Measurements from ENCODE around the gene CORO2B. TPM values are rescaled to one million over a fixed set of nuclear protein-coding genes. Genes with fewer than 3 reads are reported as not detected.

Gene CORO2B
- polyA plus RNA-seq, 3 donors, result 1.8 to 19.7 (median 7.8) TPM

DNA sequence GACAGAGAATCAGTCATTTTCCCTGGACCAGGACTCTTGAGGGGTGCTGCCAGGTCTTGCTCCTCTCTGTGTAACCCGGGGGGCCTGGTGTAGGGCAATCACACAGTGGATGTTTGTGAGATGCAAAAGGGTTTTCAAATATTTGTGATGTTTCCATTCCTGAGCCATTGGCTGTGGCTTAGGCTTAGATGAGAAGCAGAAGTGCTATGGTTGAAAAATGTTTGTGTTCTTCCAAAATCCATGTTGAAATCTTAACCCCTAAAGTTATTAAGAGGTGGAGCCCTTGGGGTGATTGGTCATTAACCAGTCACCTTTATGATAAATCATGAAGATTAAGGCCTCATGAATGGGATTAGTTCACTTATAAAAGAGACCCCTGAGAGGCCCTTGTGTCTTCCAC, 36.5 kb downstream of the CORO2B start:
- H3K27ac ChIP-seq (ENCODE audit: low read depth, low read length), result no peak overlapping the region

DNA sequence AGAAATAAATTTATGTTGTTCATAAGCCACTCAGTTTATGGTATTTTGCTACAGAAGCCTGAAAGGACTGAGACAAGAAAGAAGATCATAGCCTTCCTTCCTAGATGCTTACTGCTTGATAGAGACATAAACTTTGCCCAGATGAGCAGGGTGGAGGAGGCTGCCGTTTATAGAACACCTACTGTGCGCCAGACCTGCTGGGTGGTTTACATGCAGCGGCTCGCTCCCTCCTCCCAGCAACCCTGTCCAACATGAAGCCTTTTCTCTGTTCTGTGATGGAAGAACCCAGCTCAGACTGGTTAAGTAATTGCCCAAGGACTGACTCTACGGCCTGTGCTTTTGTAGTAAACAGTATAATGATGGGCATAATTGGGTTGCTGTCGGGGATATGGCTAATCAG, 37.0 kb downstream of the CORO2B start:
- 77 to 89% (median 80%) methylated on average over 6 of the region's 6 CpGs for WGBS, 3 donors

More for the DNA sequence above, 36.5 kb downstream of the CORO2B start:
- WGBS, 3 donors, result 68 to 88% (median 69%) methylated on average over 1 of the region's 1 CpG

DNA sequence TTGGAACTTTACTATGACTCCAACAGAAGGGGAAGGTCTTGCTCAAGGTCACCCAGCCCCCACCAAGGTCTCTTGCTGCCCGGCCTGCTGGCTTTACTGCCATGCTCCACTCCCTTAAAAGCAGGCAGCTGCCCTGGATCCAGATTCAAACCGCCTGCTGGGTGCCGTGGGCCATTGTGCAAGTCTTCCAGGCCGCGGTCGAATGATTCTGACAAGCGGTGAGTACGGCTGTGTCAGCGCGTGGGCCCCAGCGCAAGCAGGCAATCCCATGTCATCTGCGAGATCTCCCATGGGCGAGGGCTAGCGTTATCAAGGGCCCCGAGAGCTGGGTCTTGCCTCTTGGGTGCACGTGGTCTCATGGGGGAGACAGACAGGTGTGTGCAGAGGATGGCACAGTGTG, 37.6 kb downstream of the CORO2B start:
- H3K27ac ChIP-seq (ENCODE audit: low read depth, low read length), result no peak overlapping the region
- WGBS, 3 donors, result 87 to 89% (median 88%) methylated on average over 16 of the region's 16 CpGs

More for the DNA sequence above, 37.0 kb downstream of the CORO2B start:
- no peak overlapping the region for H3K27ac ChIP-seq (ENCODE audit: low read depth, low read length)

DNA sequence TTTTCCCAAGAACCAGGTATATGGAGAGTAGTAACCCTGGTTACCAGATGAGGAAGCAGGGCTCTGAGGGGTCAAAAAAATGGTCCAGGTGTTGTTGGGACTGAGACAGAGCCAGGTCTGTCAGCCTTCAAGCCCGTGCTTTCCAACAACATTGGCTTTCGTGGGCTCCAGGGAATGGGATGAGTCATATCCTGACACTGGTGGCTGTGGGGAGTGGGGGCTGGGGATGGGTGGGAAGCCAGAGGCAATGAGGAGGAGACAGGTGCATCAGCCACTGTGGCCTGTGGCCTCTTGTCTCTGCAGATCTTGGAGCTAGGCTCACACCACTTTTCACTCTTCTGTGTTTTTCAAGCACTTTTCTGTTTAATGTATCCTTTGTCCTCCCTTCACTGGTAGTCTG, 38.2 kb downstream of the CORO2B start:
- no peak overlapping the region for H3K27ac ChIP-seq (ENCODE audit: low read depth, low read length)
- WGBS, 3 donors, result 25 to 62% (median 31%) methylated on average over 2 of the region's 2 CpGs

DNA sequence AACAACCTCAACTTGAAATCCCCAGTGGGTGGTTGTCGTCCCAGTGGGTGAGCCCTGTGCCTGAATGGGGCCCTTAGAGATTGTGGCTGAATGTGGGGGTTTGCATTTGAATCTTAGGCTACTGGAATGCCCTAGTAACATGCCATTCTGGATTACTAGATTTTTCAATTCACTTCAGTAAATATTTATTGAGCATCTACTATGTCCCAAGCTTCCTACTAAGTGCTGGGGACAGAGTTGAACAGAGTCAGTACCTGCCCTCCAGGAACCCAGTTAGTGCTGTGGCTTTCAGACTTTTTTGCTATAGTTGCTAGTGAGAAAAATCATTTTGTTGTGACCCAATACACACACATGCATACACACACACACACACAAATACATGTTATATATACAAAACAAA, 39.0 kb downstream of the CORO2B start:
- no peak overlapping the region for H3K27ac ChIP-seq (ENCODE audit: low read depth, low read length)
- 92 to 100% (median 94%) methylated on average over 1 of the region's 1 CpG for WGBS, 3 donors

DNA sequence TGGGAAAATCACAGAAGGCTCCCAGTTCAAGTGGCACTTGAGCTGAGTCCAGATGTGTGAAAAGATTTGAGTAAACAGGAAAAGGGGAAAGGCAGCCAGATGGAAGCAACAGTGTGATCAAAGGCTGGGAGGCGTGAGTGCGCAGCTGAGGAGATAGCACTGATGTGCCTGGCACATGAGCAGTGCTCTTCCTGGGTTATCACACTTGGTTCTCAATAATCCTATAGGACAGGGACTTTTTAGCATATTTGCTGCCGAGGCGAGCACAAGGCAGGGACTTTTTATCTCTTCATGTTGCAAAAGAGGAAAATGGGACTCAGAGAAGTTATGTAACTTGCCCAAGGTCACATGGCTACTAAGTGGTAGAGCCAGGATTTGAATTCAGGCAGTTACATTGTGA, 39.6 kb downstream of the CORO2B start:
- H3K27ac ChIP-seq (ENCODE audit: low read depth, low read length), result no peak overlapping the region
- WGBS, 3 donors, result 22 to 27% (median 24%) methylated on average over 4 of the region's 4 CpGs

DNA sequence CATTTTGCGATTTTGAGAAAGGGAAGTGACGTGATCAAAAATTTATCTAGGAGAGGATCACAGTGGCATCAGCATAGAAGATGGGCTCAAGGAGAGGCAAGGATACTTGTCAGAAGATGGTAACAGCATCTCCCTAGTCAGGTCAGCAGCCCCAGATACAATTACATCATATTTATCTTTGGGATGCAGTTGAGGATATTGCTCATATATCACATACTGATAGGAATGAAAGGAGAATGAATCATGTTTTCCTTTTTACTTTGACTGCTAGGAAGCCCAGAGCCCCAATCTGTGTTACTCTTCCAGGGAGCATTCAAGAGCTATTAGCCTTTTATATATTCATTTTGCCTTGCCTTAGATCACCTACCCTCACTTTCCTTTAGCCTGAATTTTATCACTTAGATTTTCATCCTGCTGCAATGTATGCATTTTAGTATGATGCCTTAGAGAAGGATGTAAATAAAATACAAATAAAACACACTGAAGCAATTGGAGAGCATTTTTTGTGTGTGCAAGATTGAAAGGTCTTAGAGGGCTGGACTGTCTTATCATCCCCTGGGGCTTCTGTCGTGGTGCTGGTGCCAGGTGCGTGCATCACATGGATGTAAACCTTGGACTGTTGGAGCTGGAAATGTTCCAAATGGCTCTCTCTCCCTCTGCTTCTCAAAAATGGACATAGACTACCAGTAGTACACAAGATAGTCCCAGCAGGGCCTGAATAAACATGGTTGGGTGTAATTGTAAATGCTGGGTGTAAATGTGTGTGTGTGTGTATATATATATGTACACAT, 40.3 kb downstream of the CORO2B start:
- H3K27ac ChIP-seq (ENCODE audit: low read depth, low read length), result no peak overlapping the region
- WGBS, 3 donors, result 68 to 82% (median 77%) methylated on average over 4 of the region's 4 CpGs

DNA sequence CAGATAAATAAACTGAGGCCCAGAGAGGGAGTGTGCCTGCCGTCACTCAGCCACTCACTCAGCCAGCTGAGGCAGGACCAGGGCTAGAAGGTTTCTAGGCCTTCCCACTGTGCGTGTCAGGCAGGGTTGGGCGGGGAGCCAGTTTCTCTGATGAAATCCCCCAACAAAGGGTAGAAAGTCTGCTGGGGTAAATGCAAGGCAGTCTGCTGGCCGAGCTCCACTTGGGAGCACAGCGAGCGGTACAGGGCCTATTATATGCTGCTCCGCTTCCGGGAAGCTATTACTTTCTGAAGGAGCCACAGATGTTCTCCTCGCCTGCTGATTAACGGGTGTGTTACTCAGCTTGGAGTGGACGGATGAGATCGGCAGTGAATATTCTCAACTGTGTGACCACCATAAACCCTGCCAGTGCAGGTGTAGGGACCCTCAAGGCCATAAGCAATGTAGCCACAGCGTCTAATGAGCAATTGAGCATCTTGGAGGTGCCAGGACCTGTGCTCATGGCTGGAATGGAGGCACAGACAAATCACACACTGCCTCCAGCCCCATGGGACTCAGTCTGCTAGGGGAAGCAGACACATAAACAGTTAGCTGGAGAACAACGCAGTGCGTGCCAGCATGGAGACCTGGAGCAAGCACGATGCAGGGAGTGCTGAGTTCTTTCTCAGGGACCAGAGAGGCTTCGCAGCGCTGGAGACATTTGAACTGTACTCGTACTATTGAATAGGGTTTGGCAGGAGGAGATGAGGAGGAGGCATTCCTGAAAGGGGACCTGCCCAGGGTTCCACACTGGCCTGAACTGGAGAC, 42.1 kb downstream of the CORO2B start:
- peak overlapping the region; percentile 17 for H3K27ac ChIP-seq (ENCODE audit: low read depth, low read length)
- WGBS, 3 donors, result 45 to 77% (median 56%) methylated on average over 19 of the region's 19 CpGs

DNA sequence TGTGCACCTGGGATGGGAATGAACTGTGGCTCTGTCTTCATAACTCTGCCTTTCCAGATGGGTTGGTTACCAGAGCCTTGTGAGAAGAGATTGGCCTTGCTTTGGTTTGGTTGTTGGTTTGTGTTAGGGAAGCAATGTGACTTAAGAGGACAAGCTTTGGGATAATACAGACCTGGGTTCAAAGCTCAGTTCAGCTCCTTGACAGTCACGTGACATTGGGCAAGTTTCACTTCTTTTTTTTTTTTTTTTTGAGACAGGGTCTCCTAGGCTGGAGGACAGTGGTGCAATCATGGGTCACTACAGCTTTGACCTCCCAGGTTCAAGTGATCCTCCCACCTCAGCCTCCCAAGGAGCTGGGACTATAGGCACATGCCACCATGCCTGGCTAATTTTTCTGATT, 42.7 kb downstream of the CORO2B start:
- WGBS, 3 donors, result 45 to 85% (median 76%) methylated on average over 1 of the region's 1 CpG
- peak overlapping the region; percentile 17 for H3K27ac ChIP-seq (ENCODE audit: low read depth, low read length)

DNA sequence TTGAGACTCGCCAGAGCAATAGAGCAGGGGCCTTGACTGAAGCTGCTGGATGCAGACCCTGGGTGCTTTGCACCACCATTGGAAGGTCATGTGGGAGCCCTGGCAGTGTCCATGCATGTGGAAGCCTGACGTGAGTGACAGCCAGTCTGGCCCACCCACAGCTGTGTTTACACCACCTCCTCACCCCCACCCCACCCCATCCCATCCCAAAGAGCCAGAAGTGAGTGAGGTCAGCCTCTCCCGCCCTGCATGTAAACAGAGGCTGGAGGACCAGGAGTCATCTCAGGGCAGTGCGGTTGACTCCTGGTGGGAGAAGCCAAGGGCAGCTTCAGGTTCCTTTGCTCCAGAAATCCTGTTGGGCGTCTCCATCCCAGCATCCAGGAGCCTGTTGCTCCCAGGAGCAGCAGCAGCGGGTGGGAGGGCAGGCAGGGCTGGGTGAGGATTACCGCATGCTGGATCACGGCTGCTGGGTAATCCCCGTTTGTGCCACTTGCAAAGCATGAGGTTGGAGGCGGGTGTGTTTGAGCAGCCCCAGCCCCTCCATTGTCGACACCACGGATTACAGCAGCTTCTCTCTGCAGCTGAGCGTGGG, 44.6 kb downstream of the CORO2B start:
- 45 to 78% (median 78%) methylated on average over 13 of the region's 13 CpGs for WGBS, 3 donors
- no peak overlapping the region for H3K27ac ChIP-seq (ENCODE audit: low read depth, low read length)

DNA sequence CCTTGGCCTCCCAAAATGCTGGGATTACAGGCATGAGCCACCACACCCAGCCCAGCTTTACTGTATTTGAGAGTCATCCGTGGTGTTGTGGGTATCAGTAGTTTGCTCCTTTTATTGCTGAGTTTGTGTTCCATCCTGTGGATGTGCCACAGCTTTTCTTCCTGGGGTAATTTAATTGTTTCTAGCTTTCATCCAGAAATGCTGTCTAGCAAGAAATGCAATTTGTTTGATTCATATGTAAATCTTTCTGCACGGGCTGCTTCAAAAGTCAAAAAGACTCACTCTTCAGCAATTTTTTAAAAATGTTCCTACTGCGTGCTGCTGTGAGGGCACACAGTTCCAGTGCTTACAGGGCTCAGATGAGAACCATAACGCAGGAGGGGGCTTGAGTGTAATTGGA, 47.1 kb downstream of the CORO2B start:
- WGBS, 3 donors, result 74 to 90% (median 89%) methylated on average over 4 of the region's 4 CpGs
- no peak overlapping the region for H3K27ac ChIP-seq (ENCODE audit: low read depth, low read length)

DNA sequence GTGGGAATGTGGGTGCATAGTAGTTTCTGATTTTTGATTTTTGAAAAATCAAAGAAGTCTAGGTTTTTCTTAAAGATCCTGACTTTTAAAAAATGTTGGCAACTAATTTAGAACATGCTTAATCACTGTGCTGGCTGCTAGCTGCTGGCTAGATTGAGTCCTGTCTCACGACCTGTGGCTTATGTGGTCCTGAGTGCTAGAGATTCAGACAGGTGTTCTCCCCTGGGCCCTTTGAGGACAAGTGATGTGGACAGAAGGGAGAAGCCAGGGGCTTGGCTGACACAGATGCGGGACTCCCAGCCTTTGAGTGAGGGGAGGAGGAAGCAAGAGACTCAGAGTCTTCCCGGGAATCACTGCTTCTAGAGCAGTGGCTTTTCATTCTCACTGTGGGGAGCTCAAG, 47.5 kb downstream of the CORO2B start:
- WGBS, 3 donors, result 58 to 85% (median 67%) methylated on average over 3 of the region's 3 CpGs
- no peak overlapping the region for H3K27ac ChIP-seq (ENCODE audit: low read depth, low read length)

DNA sequence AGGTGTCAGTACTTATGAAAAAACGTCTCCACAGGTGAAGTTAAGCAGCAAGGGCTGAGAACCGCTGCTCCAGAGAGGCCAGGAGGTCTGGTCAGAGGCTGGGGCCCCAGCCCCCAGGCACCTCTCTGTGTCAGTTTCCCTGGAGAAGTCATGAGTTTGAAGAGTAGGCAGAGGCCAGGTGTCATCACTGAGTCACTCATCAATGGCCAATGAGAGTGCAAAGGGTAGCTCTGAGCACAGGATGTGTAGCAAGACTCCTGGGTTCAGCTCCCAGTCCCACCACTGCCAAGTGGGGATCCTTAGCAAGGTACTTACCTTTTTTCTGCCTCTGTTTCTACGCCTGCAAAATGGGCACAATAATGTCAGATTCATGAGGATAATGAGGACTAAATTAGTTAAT, 47.9 kb downstream of the CORO2B start:
- no peak overlapping the region for H3K27ac ChIP-seq (ENCODE audit: low read depth, low read length)
- WGBS, 3 donors, result 67 to 96% (median 92%) methylated on average over 3 of the region's 3 CpGs

DNA sequence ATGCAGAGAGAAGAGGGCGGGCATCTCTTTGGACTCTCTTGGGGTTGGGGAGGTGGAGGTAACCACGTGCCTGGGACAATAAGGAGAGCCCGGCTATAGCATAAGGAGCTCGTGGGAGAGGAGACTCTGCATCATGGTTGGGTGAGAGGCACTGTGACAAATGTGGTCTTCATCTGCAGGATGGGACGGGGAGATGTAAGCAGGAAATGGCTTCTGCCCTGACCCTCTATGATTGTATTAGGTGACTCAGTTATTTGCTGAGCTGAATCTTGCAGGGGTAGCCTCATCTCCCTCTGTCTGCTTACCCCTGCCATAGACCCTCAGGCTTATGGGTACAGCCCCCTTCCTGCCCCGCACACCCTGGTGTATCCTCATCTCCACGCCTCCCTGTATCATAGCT, 48.7 kb downstream of the CORO2B start:
- 85 to 95% (median 91%) methylated on average over 7 of the region's 7 CpGs for WGBS, 3 donors
- H3K27ac ChIP-seq (ENCODE audit: low read depth, low read length), result no peak overlapping the region

DNA sequence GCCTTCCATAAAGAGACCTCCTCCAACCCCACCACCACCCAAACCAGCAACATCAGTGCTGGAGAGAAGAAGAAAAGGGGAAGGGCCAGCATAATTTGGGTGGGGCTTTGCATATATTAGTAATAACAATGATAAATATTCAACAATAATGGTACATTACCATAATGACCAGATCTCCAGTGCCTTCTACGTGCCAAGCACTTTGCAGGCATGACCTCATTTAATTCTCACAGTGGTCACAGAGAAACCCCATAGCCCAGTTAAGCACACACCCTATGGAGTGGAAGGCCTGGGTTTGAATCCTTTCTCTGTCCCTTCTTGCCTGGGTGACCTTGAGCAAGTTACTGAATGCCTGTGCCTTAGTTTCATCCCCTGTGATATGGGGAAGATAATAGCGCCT, 49.2 kb downstream of the CORO2B start:
- no peak overlapping the region for H3K27ac ChIP-seq (ENCODE audit: low read depth, low read length)
- WGBS, 3 donors, result 88 to 97% (median 89%) methylated on average over 2 of the region's 2 CpGs

DNA sequence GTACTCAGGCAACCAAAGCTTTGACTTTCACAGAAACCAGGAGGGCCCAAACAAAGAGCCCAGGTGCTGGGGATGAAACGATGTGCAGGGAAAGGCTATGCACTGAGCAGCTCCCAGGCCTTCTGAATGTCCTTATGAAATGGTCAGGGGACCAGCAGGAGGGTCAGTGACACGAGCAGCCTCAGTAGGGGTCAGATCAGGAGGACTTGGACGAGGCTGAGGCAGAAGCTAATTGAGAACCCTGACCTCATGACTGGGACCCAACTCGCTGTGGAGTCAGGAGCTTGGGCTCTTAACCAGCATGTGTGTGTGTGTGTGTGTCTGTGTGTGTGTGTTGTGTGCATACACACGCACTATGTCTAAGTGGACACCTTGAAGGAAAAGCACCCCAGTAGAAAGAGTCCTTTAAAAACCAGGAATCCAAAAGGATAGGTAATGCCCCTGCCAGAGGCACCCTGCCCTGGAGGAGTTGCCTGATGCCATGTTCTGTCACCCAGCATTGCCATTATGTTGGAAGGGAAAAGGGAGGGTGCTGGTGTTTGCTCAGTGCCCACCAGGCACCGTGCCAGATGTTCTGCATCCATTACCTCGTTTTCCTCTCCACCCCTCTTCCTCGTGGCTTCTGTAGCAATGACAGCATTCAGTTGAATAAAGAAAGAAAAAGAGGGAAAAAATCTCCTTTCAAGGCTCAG, 50.9 kb downstream of the CORO2B start:
- 54 to 64% (median 61%) methylated on average over 8 of the region's 8 CpGs for WGBS, 3 donors
- H3K27ac ChIP-seq (ENCODE audit: low read depth, low read length), result no peak overlapping the region

DNA sequence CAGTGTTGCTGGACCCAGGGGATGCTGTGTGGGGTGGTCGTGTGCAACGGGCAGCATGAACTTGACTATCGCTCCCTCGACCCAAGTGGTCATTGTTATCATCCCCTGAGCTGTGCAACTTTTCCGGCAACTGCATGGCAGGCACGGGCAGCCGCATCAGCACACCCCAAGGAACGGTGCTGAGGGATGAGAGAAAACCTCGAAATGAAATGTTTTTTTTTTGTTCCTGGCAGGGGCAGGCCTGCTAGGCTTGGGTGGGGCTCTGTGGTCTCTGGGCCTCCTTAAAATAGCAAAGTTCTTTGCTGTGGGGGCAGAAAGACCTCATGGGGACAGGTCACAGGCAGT, 51.4 kb downstream of the CORO2B start:
- 80 to 83% (median 82%) methylated on average over 9 of the region's 9 CpGs for WGBS, 3 donors
- no peak overlapping the region for H3K27ac ChIP-seq (ENCODE audit: low read depth, low read length)

DNA sequence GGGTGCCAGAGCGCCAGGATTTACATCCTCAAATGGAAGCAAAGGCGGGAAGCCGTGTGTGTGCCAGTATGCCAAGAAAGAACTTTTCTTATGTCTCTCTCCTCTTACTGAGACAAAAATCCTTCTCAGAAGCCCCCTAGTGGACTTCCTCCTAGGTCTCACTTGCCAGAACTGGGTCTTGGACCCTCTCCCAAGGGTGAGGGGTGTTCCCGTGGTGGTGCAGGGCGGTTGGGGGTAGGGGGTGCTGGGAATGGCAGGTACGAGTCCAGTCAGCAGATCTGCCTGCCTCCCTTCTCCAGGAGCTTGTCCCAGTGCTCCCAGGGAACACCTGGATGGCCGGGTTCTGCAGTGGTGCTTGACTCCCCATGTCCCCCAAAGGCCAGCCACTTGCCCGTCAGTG, 52.0 kb downstream of the CORO2B start:
- no peak overlapping the region for H3K27ac ChIP-seq (ENCODE audit: low read depth, low read length)
- WGBS, 3 donors, result 76 to 95% (median 91%) methylated on average over 8 of the region's 8 CpGs

DNA sequence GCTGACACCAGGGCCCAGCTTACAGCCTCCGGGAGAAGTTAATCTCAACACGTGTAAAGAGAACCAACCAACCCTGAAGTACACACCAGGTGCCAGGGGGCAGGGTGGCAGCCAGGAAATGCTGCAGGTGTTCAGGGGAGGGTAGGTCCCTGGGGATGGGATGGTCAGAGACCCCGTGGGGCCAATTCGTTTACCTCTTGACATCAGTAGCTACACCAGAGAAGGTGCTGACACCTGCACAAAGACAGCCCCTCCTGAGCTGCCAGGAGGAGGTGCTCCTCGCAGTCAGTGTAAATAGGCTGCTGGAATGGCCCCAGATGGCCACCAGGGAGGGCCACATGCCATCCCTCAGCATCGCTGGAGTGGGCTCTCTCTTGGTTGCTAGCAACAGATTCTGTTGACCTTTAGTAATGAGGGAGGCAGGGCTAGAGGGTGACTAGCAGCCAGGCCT, 52.8 kb downstream of the CORO2B start:
- WGBS, 3 donors, result 30 to 76% (median 68%) methylated on average over 6 of the region's 6 CpGs
- no peak overlapping the region for H3K27ac ChIP-seq (ENCODE audit: low read depth, low read length)
